ENCODE measurements around the gene SUGP1. TPM values are rescaled to one million over a fixed set of nuclear protein-coding genes. Genes with fewer than 3 reads are reported as not detected.

The SUGP1 gene
- total and polyA plus RNA-seq, 2 of the 13 experiments (the other 11 are each of a cell fraction or from before 2014, with no cell fraction given) = 21.6 to 25.9 TPM

- no peak for ATAC-seq
- no peaks in the 10 kb centered on the region for H3K79me2 ChIP-seq (ENCODE audit: insufficient read depth, low read length)
Measured at GRCh38 chr19:19300613-19301012, 19.7 kb downstream of the SUGP1 start.

More at GRCh38 chr19:19300613-19301012, 19.7 kb downstream of the SUGP1 start:
- intact Hi-C loops (cut with micrococcal nuclease; ENCODE audit: unreplicated experiment) = no loop called here
- no peaks in the 10 kb centered on the region for H4K20me1 ChIP-seq (ENCODE audit: insufficient read depth, low read length)
- in situ Hi-C loops (cut with HindIII; ENCODE audit: extremely low pct_ligation_motif_present, low pct_unique_long_range_greater_than_20kb) = no loop called here
- no TSS peak for BruUV-seq (replicated peaks)
- peaks cover 23 to 62% of the 10 kb centered on the region in 2 experiments; a peak in 4 of 5 replicates for H3K36me3 ChIP-seq (replicated peaks in 1 of 2; ENCODE audit: control insufficient read depth in 1 of 2, insufficient read depth in 2 of 2, low read length in 2 of 2)
- ChIA-PET POLR2A (no interaction called here), CTCF (ENCODE audit: low intra/inter-chr PET ratio, low total read pairs) (no interaction called here)
- FAIRE-seq = no peak
- no peak overlapping the region for H2AFZ ChIP-seq (ENCODE audit: low read length)
- H3K27ac ChIP-seq (ENCODE audit: extremely low read length, insufficient read depth, low read length) = no peak overlapping the region
- H3K4me1 ChIP-seq (ENCODE audit: insufficient read depth, low read length) = no peaks in the 10 kb centered on the region
- WGBS (ENCODE audit: low lambda C conversion rate) = 98% methylated on average over 7 of the region's 12 CpGs
- H3K4me3 ChIP-seq (replicated peaks in 1 of 3; ENCODE audit: insufficient read depth in 1 of 3, low read depth in 2 of 3, low read length in 3 of 3) = no peak overlapping the region
- no peaks in the 10 kb centered on the region for H3K27me3 ChIP-seq (ENCODE audit: control insufficient read depth in 1 of 2, insufficient read depth in 2 of 2, low read length in 2 of 2)
- no peak overlapping the region for H3K4me2 ChIP-seq (ENCODE audit: low read depth, low read length)
- no peak for DNase-seq (ENCODE audit: low spot score)
- TF ChIP-seq PRDM4 (CRISPR knock-in tag; IDR thresholded peaks at IDR 0.05; ENCODE audit: borderline replicate concordance) (no peak), ZBTB46 (CRISPR knock-in tag; IDR thresholded peaks at IDR 0.05; ENCODE audit: borderline replicate concordance) (no peak), TFDP1 (CRISPR knock-in tag; IDR thresholded peaks at IDR 0.05; ENCODE audit: borderline replicate concordance) (no peak), SMAD9 (CRISPR knock-in tag; IDR thresholded peaks at IDR 0.05) (no peak), HOMEZ (CRISPR knock-in tag; IDR thresholded peaks at IDR 0.05; ENCODE audit: low read depth) (no peak), ZNF891 (CRISPR knock-in tag; IDR thresholded peaks at IDR 0.05) (no peak), CHD2 (IDR thresholded peaks at IDR 0.05; ENCODE audit: low read depth, low read length) (no peak), ZNF276 (CRISPR knock-in tag; IDR thresholded peaks at IDR 0.05; ENCODE audit: low read depth) (no peak), POLR2G (IDR thresholded peaks at IDR 0.05; ENCODE audit: low read depth, low read length) (no peak), ZNF670 (CRISPR knock-in tag; IDR thresholded peaks at IDR 0.05; ENCODE audit: borderline replicate concordance) (no peak), ZBTB14 (CRISPR knock-in tag; IDR thresholded peaks at IDR 0.05) (no peak)
- no peaks in the 10 kb centered on the region for H3K9me3 ChIP-seq (ENCODE audit: low read length)
- no peak overlapping the region for H3K9ac ChIP-seq (ENCODE audit: insufficient read depth, low read depth, low read length)
